NCI-H82 (cell line): ENCODE data around the gene PAQR8.

Experiments used
- DNase-seq: peaks from one replicate; lab custom pipeline; 2025; lab: John Stamatoyannopoulos, UW

PAQR8 gene

GRCh38 chr6:52361945-52362442 lies at the start of gene PAQR8:
Gene PAQR8 (plus strand): TSS chr6:52362151. CDS start chr6:52403214, 41,063 bp downstream.
- DNase-seq = peak; percentile 84

GRCh38 chr6:52312461-52312860 lies 49.5 kb upstream of the PAQR8 start:
- DNase-seq = no peak

- no peak for DNase-seq
Observed at GRCh38 chr6:52314752-52315151, 47.2 kb upstream of the PAQR8 start.

GRCh38 chr6:52317211-52317610 lies 44.7 kb upstream of the PAQR8 start:
- DNase-seq = no peak

- no peak for DNase-seq
Observed at GRCh38 chr6:52317841-52318581, 43.9 kb upstream of the PAQR8 start.

GRCh38 chr6:52324189-52324588 lies 37.8 kb upstream of the PAQR8 start:
- DNase-seq = no peak

GRCh38 chr6:52325695-52326471 lies 36.1 kb upstream of the PAQR8 start:
- peak; percentile 74 for DNase-seq

GRCh38 chr6:52326540-52327364 lies 35.2 kb upstream of the PAQR8 start:
- no peak for DNase-seq

- DNase-seq = no peak
Observed at GRCh38 chr6:52328303-52328662, 33.7 kb upstream of the PAQR8 start.

GRCh38 chr6:52328729-52329128 lies 33.2 kb upstream of the PAQR8 start:
- DNase-seq = no peak

- no peak for DNase-seq
Observed at GRCh38 chr6:52330470-52330869, 31.5 kb upstream of the PAQR8 start.

GRCh38 chr6:52331793-52332457 lies 30.0 kb upstream of the PAQR8 start:
- DNase-seq = peak; percentile 79

GRCh38 chr6:52333840-52334200 lies 28.1 kb upstream of the PAQR8 start:
- DNase-seq = no peak

GRCh38 chr6:52335576-52335975 lies 26.4 kb upstream of the PAQR8 start:
- DNase-seq = no peak

- no peak for DNase-seq
Observed at GRCh38 chr6:52336919-52337561, 24.9 kb upstream of the PAQR8 start.

- DNase-seq = no peak
Observed at GRCh38 chr6:52337633-52338290, 24.2 kb upstream of the PAQR8 start.

GRCh38 chr6:52340603-52340880 lies 21.4 kb upstream of the PAQR8 start:
- no peak for DNase-seq

- DNase-seq = no peak
Observed at GRCh38 chr6:52341561-52342260, 20.2 kb upstream of the PAQR8 start.

GRCh38 chr6:52345311-52345710 lies 16.6 kb upstream of the PAQR8 start:
- no peak for DNase-seq

GRCh38 chr6:52346503-52346902 lies 15.4 kb upstream of the PAQR8 start:
- no peak for DNase-seq

- DNase-seq = no peak
Observed at GRCh38 chr6:52347818-52348217, 14.1 kb upstream of the PAQR8 start.
